ENCODE results near the gene LAMTOR2. TPM values are rescaled to one million over a fixed set of nuclear protein-coding genes. Genes with fewer than 3 reads are reported as not detected.

The LAMTOR2 gene
- polyA plus RNA-seq, 1 donor from 2014 or later: 81.3 TPM

GRCh38 chr1:156100205-156100995 is 45.8 kb downstream of the LAMTOR2 start:
- no peak for TF ChIP-seq SMC3 (conservative IDR thresholded peaks at IDR 0.05; ENCODE audit: poor library complexity)
- TF ChIP-seq POLR2AphosphoS5 (IDR thresholded peaks at IDR 0.05): no peak
- TF ChIP-seq RAD21 (conservative IDR thresholded peaks at IDR 0.05): no peak
- TF ChIP-seq CTCF (IDR thresholded peaks at IDR 0.05; ENCODE audit: poor library complexity, severe bottlenecking): no peak
- no peak for TF ChIP-seq EZH2 (IDR thresholded peaks at IDR 0.05; ENCODE audit: borderline replicate concordance, insufficient read depth, low read length, poor library complexity, severe bottlenecking)
- no peak for TF ChIP-seq REST (IDR thresholded peaks at IDR 0.05; ENCODE audit: borderline replicate concordance)
- TF ChIP-seq MXI1 (conservative IDR thresholded peaks at IDR 0.05; ENCODE audit: poor library complexity, severe bottlenecking): no peak
- TF ChIP-seq EP300 (conservative IDR thresholded peaks at IDR 0.05; ENCODE audit: poor library complexity, severe bottlenecking): no peak
- TF ChIP-seq TAF1 (IDR thresholded peaks at IDR 0.05; ENCODE audit: low read depth): no peak

GRCh38 chr1:156101880-156102279 is 47.3 kb downstream of the LAMTOR2 start:
- H3K27me3 ChIP-seq (ENCODE audit: insufficient read depth, low read depth, low read length): no peaks in the 10 kb centered on the region
- H3K4me2 ChIP-seq (ENCODE audit: low read length): no peak overlapping the region
- no peaks in the 10 kb centered on the region for H4K20me1 ChIP-seq (ENCODE audit: insufficient read depth)
- H3K27ac ChIP-seq (ENCODE audit: low read length): no peak overlapping the region
- peaks cover 47% of the 10 kb centered on the region for H3K79me2 ChIP-seq (replicated peaks; ENCODE audit: insufficient read depth, low read length)
- H3K9ac ChIP-seq (ENCODE audit: low read length): no peak overlapping the region
- TF ChIP-seq EZH2 (IDR thresholded peaks at IDR 0.05; ENCODE audit: borderline replicate concordance, insufficient read depth, low read length, poor library complexity, severe bottlenecking): no peak
- TF ChIP-seq MXI1 (conservative IDR thresholded peaks at IDR 0.05; ENCODE audit: poor library complexity, severe bottlenecking): no peak
- no peaks in the 10 kb centered on the region for H3K9me3 ChIP-seq (ENCODE audit: low read length)
- H2AFZ ChIP-seq (ENCODE audit: low read depth, low read length): no peak overlapping the region
- no peaks in the 10 kb centered on the region for H3K36me3 ChIP-seq (ENCODE audit: insufficient read depth, low read length)
- no peaks in the 10 kb centered on the region for H3K9me2 ChIP-seq (ENCODE audit: insufficient read depth, low read length)
- H3K4me3 ChIP-seq (ENCODE audit: low read length): no peak overlapping the region
- H3F3A ChIP-seq (ENCODE audit: insufficient read depth, low read length, poor library complexity, severe bottlenecking): no peaks in the 10 kb centered on the region

More at GRCh38 chr1:156100205-156100995, 45.8 kb downstream of the LAMTOR2 start:
- Histone ChIP-seq H2AFZ (ENCODE audit: low read depth, low read length) (no peak overlapping the region), H4K20me1 (ENCODE audit: insufficient read depth) (peaks cover 7% of the 10 kb centered on the region), H3K4me2 (ENCODE audit: low read length) (no peak overlapping the region), H3F3A (ENCODE audit: insufficient read depth, low read length, poor library complexity, severe bottlenecking) (no peaks in the 10 kb centered on the region), H3K27ac (ENCODE audit: low read length) (no peak overlapping the region), H3K36me3 (ENCODE audit: insufficient read depth, low read length) (peaks cover 6% of the 10 kb centered on the region), H3K4me3 (ENCODE audit: low read length) (no peak overlapping the region), H3K79me2 (replicated peaks; ENCODE audit: insufficient read depth, low read length) (peaks cover 61% of the 10 kb centered on the region), H3K9ac (ENCODE audit: low read length) (no peak overlapping the region), H3K9me3 (ENCODE audit: low read length) (no peaks in the 10 kb centered on the region), H3K9me2 (ENCODE audit: insufficient read depth, low read length) (no peaks in the 10 kb centered on the region), H3K27me3 (ENCODE audit: insufficient read depth, low read depth, low read length) (no peaks in the 10 kb centered on the region)
